Fibroblast of skin of left biceps (primary cell): ENCODE data around the gene SLC35F3.
"Not testable (repeated sequence)": the region's sequence is repeated elsewhere in the genome, so short reads cannot be mapped to it uniquely, and the experiment has no call there.

Experiments used
- DNase-seq, 2 experiments: peaks; one replicate each; pipeline ENCODE4 v3.0.0-alpha.2; 2013; ENCODE audit warnings: low read depth in 2 of 2

SLC35F3 gene

GRCh38 chr1:234286206-234286605 lies 381.7 kb downstream of the SLC35F3 start:
- no peak for DNase-seq

GRCh38 chr1:234288946-234289345 lies 384.5 kb downstream of the SLC35F3 start:
- no peak for DNase-seq

- DNase-seq = no peak
Observed at GRCh38 chr1:234289538-234290305, 385.2 kb downstream of the SLC35F3 start.

GRCh38 chr1:234292011-234292410 lies 387.5 kb downstream of the SLC35F3 start:
- DNase-seq = no peak

GRCh38 chr1:234292548-234292947 lies 388.1 kb downstream of the SLC35F3 start:
- DNase-seq = no peak

GRCh38 chr1:234294109-234294817 lies 389.8 kb downstream of the SLC35F3 start:
- DNase-seq = no peak

GRCh38 chr1:234295068-234295467 lies 390.6 kb downstream of the SLC35F3 start:
- DNase-seq = no peak

GRCh38 chr1:234295626-234296025 lies 391.1 kb downstream of the SLC35F3 start:
- DNase-seq = no peak

GRCh38 chr1:234296496-234296895 lies 392.0 kb downstream of the SLC35F3 start:
- DNase-seq = no peak

- no peak for DNase-seq
Observed at GRCh38 chr1:234297668-234298067, 393.2 kb downstream of the SLC35F3 start.

GRCh38 chr1:234300096-234300495 lies 395.6 kb downstream of the SLC35F3 start:
- no peak for DNase-seq

- DNase-seq = not testable (repeated sequence)
Observed at GRCh38 chr1:234301663-234302062, 397.2 kb downstream of the SLC35F3 start.

- DNase-seq = no peak
Observed at GRCh38 chr1:234302354-234302962, 398.0 kb downstream of the SLC35F3 start.

GRCh38 chr1:234303231-234303630 lies 398.8 kb downstream of the SLC35F3 start:
- no peak for DNase-seq

GRCh38 chr1:234307726-234308125 lies 403.2 kb downstream of the SLC35F3 start:
- DNase-seq = no peak

GRCh38 chr1:234309243-234309597 lies 404.7 kb downstream of the SLC35F3 start:
- no peak for DNase-seq

GRCh38 chr1:234309598-234310459 lies 405.4 kb downstream of the SLC35F3 start:
- no peak for DNase-seq

- DNase-seq = no peak
Observed at GRCh38 chr1:234310460-234310817, 406.0 kb downstream of the SLC35F3 start.

- DNase-seq = no peak
Observed at GRCh38 chr1:234311414-234311813, 406.9 kb downstream of the SLC35F3 start.

GRCh38 chr1:234313171-234313570 lies 408.7 kb downstream of the SLC35F3 start:
- no peak for DNase-seq

GRCh38 chr1:234315091-234315541 lies 410.6 kb downstream of the SLC35F3 start:
- DNase-seq = no peak

- no peak for DNase-seq
Observed at GRCh38 chr1:234315588-234315987, 411.1 kb downstream of the SLC35F3 start.
